Astrocyte (in vitro differentiated cells and primary cell): Measurements from ENCODE around the gene MYO1C. TPM values are rescaled to one million over a fixed set of nuclear protein-coding genes. Genes with fewer than 3 reads are reported as not detected.
A peak's percentile ranks its signal among the peaks of the same experiment; 100 is the strongest.
"Not testable (repeated sequence)": the region's sequence is repeated elsewhere in the genome, so short reads cannot be mapped to it uniquely, and the experiment has no call there.

ENCODE experiments used
- DNase-seq: peaks from one replicate; pipeline ENCODE4 v3.0.0-alpha.2; 2010; ENCODE audit warnings: low read depth
- FAIRE-seq: peaks from 2 replicates; lab custom pipeline; 2011; peaks lifted over from hg19 to GRCh38; lab: Jason Lieb, UNC
- H2AFZ ChIP-seq: 2 replicates; pipeline ENCODE4 v1.6.0; 2012; ENCODE audit warnings: low read depth, low read length, inconsistent platforms
- H3K27ac ChIP-seq: 2 replicates; pipeline ENCODE4 v1.5.1; 2011; ENCODE audit warnings: low read depth, low read length, inconsistent platforms
- H3K27me3 ChIP-seq: 2 replicates; pipeline ENCODE4 v1.6.0; 2011; ENCODE audit warnings: low read length, inconsistent platforms; ENCODE audit not compliant: insufficient read depth
- H3K36me3 ChIP-seq: 2 replicates; pipeline ENCODE4 v1.5.1; 2011; ENCODE audit warnings: low read length, inconsistent platforms; ENCODE audit not compliant: insufficient read depth
- H3K4me1 ChIP-seq: 2 replicates; pipeline ENCODE4 v1.5.1; 2011; ENCODE audit warnings: low read length, inconsistent platforms; ENCODE audit not compliant: insufficient read depth
- H3K4me2 ChIP-seq: 2 replicates; pipeline ENCODE4 v1.6.0; 2012; ENCODE audit warnings: low read length, inconsistent platforms
- H3K4me3 ChIP-seq: 2 replicates; pipeline ENCODE4 v1.5.1; 2011; ENCODE audit warnings: low read depth, mild to moderate bottlenecking, low read length, inconsistent platforms; ENCODE audit not compliant: insufficient read depth
- H3K79me2 ChIP-seq: 2 replicates; pipeline ENCODE4 v1.6.0; 2012; ENCODE audit warnings: mild to moderate bottlenecking, low read length, inconsistent platforms; ENCODE audit not compliant: insufficient read depth
- H3K9ac ChIP-seq: 2 replicates; pipeline ENCODE4 v1.6.0; 2012; ENCODE audit warnings: mild to moderate bottlenecking, low read length, inconsistent platforms
- H3K9me3 ChIP-seq: 2 replicates; pipeline ENCODE4 v1.5.1; 2012; ENCODE audit warnings: low read depth, mild to moderate bottlenecking, low read length, inconsistent platforms; ENCODE audit not compliant: insufficient read depth
- H4K20me1 ChIP-seq: 2 replicates; pipeline ENCODE4 v1.6.0; 2012; ENCODE audit warnings: low read length, inconsistent platforms; ENCODE audit not compliant: insufficient read depth
- H3K27ac Mint-ChIP-seq: one replicate; pipeline ENCODE4 v1.8.0; 2021; ENCODE audit warnings: mild to moderate bottlenecking, mixed read lengths; ENCODE audit not compliant: unreplicated experiment
- H3K27me3 Mint-ChIP-seq: one replicate; pipeline ENCODE4 v1.8.0; 2021; ENCODE audit warnings: low read depth, mixed read lengths; ENCODE audit not compliant: unreplicated experiment
- H3K36me3 Mint-ChIP-seq: one replicate; pipeline ENCODE4 v1.8.0; 2021; ENCODE audit warnings: low read depth, mixed read lengths; ENCODE audit not compliant: unreplicated experiment
- H3K4me1 Mint-ChIP-seq: one replicate; pipeline ENCODE4 v1.8.0; 2021; ENCODE audit warnings: low read depth, mixed read lengths; ENCODE audit not compliant: unreplicated experiment
- H3K4me3 Mint-ChIP-seq: one replicate; pipeline ENCODE4 v1.8.0; 2021; ENCODE audit warnings: mild to moderate bottlenecking, moderate library complexity, mixed read lengths; ENCODE audit not compliant: unreplicated experiment
- H3K9me3 Mint-ChIP-seq: one replicate; pipeline ENCODE4 v1.8.0; 2021; ENCODE audit warnings: mild to moderate bottlenecking, mixed read lengths; ENCODE audit not compliant: unreplicated experiment
- EZH2 ChIP-seq: IDR thresholded peaks from 2 replicates; pipeline ENCODE4 v1.6.1; 2012; ENCODE audit warnings: mild to moderate bottlenecking, low read length, inconsistent platforms; ENCODE audit not compliant: insufficient read depth
- total RNA-seq: library from RNA; stranded (reverse); gene quantifications from 2 replicates; pipeline ENCODE4 v1.2.1, GENCODE V29; 2021
- TF ChIP-seq, protein P1 (sequence below): IDR thresholded peaks from 2 replicates; pipeline ENCODE4 v1.5.1; 2011; ENCODE audit warnings: low read depth, mild to moderate bottlenecking, inconsistent platforms, low read length, moderate library complexity; ENCODE audit not compliant: insufficient read depth

Gene MYO1C
- total RNA-seq, 1 donor from 2014 or later = 132 TPM

DNA sequence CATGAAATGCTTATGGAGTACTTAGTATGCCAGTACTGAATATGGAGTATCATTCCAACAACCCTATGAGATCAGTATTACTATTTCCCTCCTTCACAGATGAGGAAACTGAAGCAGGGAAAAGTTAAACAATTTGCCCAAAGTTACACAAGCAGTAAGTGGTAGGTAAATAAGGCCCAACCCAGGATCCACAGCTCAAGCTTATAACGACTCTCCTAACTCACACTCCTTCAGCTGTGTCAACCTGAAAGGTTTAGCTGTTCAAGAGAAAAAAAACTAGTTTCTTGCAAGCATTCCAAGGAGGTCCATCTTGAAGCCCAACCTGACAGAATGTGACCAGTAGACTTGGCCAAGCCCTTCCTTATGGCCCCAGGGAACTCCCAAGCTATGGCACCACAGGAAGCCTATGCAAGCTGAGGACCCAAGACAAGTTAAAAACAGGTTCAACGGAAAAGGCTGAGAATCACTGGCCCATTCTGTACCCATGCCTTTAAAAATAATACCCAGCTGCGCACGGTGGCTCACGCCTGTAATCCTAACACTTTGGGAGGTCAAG is 43.0 kb downstream of the MYO1C start:
- TF ChIP-seq, protein P1, sequence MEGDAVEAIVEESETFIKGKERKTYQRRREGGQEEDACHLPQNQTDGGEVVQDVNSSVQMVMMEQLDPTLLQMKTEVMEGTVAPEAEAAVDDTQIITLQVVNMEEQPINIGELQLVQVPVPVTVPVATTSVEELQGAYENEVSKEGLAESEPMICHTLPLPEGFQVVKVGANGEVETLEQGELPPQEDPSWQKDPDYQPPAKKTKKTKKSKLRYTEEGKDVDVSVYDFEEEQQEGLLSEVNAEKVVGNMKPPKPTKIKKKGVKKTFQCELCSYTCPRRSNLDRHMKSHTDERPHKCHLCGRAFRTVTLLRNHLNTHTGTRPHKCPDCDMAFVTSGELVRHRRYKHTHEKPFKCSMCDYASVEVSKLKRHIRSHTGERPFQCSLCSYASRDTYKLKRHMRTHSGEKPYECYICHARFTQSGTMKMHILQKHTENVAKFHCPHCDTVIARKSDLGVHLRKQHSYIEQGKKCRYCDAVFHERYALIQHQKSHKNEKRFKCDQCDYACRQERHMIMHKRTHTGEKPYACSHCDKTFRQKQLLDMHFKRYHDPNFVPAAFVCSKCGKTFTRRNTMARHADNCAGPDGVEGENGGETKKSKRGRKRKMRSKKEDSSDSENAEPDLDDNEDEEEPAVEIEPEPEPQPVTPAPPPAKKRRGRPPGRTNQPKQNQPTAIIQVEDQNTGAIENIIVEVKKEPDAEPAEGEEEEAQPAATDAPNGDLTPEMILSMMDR = no peak
- TF ChIP-seq EZH2 = no peak
- no peaks in the 10 kb centered on the region for H3K27me3 ChIP-seq
- H3K9me3 ChIP-seq = no peaks in the 10 kb centered on the region
- H3K36me3 ChIP-seq = no peaks in the 10 kb centered on the region
- FAIRE-seq = no peak
- Mint-ChIP-seq H3K36me3 (peaks cover 18% of the 10 kb centered on the region), H3K4me3 (no peak overlapping the region), H3K4me1 (peaks cover 30% of the 10 kb centered on the region), H3K9me3 (no peaks in the 10 kb centered on the region), H3K27ac (peak overlapping the region; percentile 23), H3K27me3 (no peaks in the 10 kb centered on the region)
- H3K79me2 ChIP-seq = peaks cover 98% of the 10 kb centered on the region
- H3K9ac ChIP-seq = no peak overlapping the region
- H4K20me1 ChIP-seq = peaks cover 93% of the 10 kb centered on the region
- no peak for DNase-seq
- no peak overlapping the region for H3K27ac ChIP-seq
- H2AFZ ChIP-seq = no peak overlapping the region
- H3K4me1 ChIP-seq = peaks cover 3% of the 10 kb centered on the region
- no peak overlapping the region for H3K4me2 ChIP-seq
- H3K4me3 ChIP-seq = no peak overlapping the region

DNA sequence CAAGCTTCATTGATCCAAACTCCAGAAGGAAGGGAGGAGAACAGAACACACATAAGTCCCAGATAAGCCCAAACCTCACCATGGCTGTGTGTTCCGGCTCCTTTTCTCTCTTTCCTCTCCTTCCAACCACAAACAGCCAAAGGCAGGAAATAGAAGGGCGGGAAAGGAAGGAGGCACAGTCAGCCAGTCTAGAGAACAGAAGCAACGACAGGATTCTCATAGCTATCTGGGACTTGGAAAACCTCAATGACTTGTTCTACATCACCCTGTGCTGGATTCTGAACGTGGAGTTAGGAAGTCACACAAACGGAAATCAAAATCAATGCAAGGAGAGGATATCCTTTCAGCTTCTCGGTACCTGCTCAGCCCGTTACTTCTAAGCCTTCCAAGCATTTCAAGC is 45.4 kb downstream of the MYO1C start:
- Histone ChIP-seq H3K27me3 (no peaks in the 10 kb centered on the region), H3K36me3 (no peaks in the 10 kb centered on the region), H3K4me3 (no peak overlapping the region), H3K4me2 (no peak overlapping the region), H3K9ac (no peak overlapping the region), H4K20me1 (peaks cover 86% of the 10 kb centered on the region), H3K9me3 (no peaks in the 10 kb centered on the region), H3K27ac (no peak overlapping the region), H3K4me1 (no peaks in the 10 kb centered on the region), H3K79me2 (peaks cover 95% of the 10 kb centered on the region), H2AFZ (no peak overlapping the region)
- H3K4me3 Mint-ChIP-seq = peak overlapping the region; percentile 46
- DNase-seq (no peak), FAIRE-seq (no peak)
- TF ChIP-seq, protein P1 = no peak
- TF ChIP-seq EZH2 = no peak
- H3K9me3 Mint-ChIP-seq = no peaks in the 10 kb centered on the region
- H3K36me3 Mint-ChIP-seq = peaks cover 8% of the 10 kb centered on the region
- no peaks in the 10 kb centered on the region for H3K27me3 Mint-ChIP-seq
- H3K27ac Mint-ChIP-seq = peak overlapping the region; percentile 69
- H3K4me1 Mint-ChIP-seq = peaks cover 15% of the 10 kb centered on the region

DNA sequence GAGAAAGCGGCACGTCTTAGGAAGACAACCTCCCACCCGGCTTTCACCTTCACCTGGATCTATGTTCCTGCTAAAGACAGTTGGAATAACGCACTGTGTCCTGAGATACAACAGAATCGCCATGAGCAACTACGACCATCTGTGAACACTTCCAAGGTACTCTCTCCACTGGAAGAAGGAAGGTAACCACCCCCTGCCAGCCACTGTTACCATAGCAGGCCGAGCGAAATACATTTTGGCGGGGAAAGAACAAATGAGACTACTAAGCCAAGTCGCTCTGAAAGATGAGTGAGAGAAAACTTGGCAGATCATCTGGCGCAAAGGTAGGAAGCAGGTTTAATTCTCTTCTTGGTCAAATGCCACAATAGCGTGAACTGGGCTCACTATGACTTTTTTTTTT is 46.3 kb downstream of the MYO1C start:
- FAIRE-seq (no peak), DNase-seq (no peak)
- no peaks in the 10 kb centered on the region for H3K36me3 ChIP-seq
- H2AFZ ChIP-seq = no peak overlapping the region
- H3K27ac ChIP-seq = no peak overlapping the region
- Mint-ChIP-seq H3K27me3 (no peaks in the 10 kb centered on the region), H3K4me3 (no peak overlapping the region), H3K36me3 (peaks cover 5% of the 10 kb centered on the region), H3K9me3 (no peaks in the 10 kb centered on the region), H3K27ac (peak overlapping the region; percentile 85), H3K4me1 (peaks cover 12% of the 10 kb centered on the region)
- H3K79me2 ChIP-seq = peaks cover 95% of the 10 kb centered on the region
- H3K27me3 ChIP-seq = no peaks in the 10 kb centered on the region
- no peak overlapping the region for H3K4me2 ChIP-seq
- H3K9me3 ChIP-seq = no peaks in the 10 kb centered on the region
- H3K4me1 ChIP-seq = no peaks in the 10 kb centered on the region
- no peak overlapping the region for H3K9ac ChIP-seq
- peaks cover 82% of the 10 kb centered on the region for H4K20me1 ChIP-seq
- no peak overlapping the region for H3K4me3 ChIP-seq
- no peak for TF ChIP-seq EZH2
- TF ChIP-seq, protein P1 = no peak

DNA sequence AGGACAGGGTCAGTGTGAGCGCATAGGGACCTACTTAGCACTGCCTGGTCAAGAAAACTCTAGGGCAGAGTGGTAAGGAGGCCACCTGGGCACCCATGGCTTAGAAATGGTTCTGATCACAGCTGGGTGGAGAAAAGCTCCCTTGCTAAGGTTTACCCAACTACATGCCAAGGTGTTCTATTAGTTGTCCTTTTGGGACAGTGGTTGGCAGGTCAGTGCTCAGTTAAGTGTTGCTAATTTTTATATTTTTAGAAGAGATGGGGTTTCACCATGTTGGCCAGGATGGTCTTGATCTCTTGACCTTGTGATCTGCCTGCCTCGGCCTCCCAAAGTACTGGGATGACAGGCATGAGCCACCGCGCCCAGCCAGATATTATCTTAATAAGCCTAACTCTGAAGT is 46.8 kb downstream of the MYO1C start:
- H3K4me3 ChIP-seq, H2AFZ ChIP-seq, H3K36me3 Mint-ChIP-seq, H3K36me3 ChIP-seq, H3K9ac ChIP-seq, H3K9me3 ChIP-seq, H3K27me3 ChIP-seq, H3K27ac Mint-ChIP-seq, H3K27ac ChIP-seq, H3K9me3 Mint-ChIP-seq, H3K4me1 ChIP-seq, H3K4me3 Mint-ChIP-seq, H3K4me2 ChIP-seq, DNase-seq, FAIRE-seq, H3K27me3 Mint-ChIP-seq: not testable (repeated sequence)
- peaks cover 95% of the 10 kb centered on the region for H3K79me2 ChIP-seq
- H4K20me1 ChIP-seq = peaks cover 83% of the 10 kb centered on the region
- peaks cover 12% of the 10 kb centered on the region for H3K4me1 Mint-ChIP-seq
